HG02884 (cell line): ENCODE data around the gene SLC35F6.
"Not testable (repeated sequence)": the region's sequence is repeated elsewhere in the genome, so short reads cannot be mapped to it uniquely, and the experiment has no call there.

ENCODE experiments used
- ATAC-seq: cut with Tn5 transposase; IDR thresholded peaks from one replicate; pipeline ENCODE4 v1.9.1; 2021; ENCODE audit warnings: mild to moderate bottlenecking, moderate library complexity; ENCODE audit not compliant: unreplicated experiment

Gene SLC35F6

DNA sequence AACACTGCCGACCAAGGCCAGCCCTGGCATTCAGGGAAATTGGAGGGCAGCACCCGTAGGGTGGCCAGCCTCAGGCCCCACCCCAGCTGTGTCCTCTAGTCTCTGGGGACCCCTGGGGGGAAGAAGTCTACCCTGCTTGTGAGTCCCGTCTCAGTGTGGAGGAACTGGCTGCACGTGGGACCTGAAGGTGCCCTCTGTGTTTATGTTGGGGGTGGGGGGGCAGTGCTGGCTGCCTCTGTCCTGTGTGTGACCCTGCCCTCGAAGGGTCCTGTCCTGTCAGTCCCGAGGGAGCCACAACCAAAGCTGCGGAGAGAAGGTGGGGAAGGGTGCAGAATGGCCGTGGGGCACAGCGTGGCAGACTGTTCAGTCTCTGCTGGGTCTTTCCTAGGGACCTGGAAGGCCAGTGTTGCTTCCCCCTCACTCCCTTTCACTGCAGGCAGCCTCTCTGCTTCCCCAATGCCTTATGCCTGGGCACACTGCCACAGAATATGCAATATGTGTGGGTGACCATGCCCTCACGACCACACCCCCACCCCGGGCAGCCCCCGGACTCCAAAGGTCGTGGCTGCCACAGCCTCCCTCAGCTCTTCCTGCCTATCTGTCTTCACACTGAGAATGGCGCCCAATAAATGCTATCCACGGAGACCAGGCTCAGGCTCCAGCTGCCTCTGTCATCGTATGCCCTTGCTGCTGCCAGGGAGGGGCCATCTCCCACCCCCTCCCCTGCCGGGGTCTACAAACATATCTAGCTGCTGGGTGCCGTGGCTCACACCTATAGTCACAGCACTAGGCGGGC, 33.3 kb upstream of the SLC35F6 start:
- ATAC-seq: no peak

DNA sequence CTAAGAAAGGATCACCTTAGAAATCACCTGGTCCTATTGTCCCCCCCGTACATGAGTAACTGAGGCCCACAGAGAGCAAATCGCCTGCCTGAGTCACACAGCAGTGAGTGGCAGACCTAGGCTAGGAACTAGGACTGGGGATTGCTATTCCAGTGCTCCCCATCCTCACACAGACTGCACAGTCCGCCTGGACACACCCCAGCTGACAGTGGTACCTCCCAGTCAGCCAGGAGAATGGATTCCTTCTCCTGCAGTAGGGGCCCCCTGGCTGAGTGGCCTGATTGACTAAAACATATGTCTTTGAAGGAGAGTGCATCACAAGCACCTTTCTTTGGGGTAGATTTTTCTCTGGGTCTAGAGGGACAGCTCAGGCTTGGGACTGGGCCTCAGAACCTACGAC, 32.4 kb upstream of the SLC35F6 start:
- ATAC-seq: no peak

DNA sequence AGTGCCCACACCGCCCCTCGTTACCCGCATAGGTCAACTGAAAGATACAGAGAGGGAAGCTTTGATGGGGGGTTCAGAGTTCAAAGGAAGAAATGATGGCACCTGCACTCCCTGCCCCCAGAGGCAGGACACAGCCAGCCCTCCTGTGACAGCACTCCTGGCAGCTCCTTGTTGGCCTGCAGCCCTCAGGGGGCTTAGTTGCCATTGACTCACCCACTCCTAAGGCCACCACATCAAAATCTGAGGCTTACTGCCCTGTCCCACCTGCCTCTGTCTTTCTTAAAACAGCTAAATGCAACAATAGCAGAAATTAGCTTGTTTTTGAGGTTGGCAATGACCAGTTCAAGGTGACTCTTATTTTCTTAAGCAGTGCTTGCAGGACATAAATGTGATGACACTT, 31.6 kb upstream of the SLC35F6 start:
- ATAC-seq: no peak

GRCh38 chr2:26733413-26733812, 30.7 kb upstream of the SLC35F6 start:
- no peak for ATAC-seq

- ATAC-seq: no peak
Measured at GRCh38 chr2:26735097-26735496, 29.0 kb upstream of the SLC35F6 start.

DNA sequence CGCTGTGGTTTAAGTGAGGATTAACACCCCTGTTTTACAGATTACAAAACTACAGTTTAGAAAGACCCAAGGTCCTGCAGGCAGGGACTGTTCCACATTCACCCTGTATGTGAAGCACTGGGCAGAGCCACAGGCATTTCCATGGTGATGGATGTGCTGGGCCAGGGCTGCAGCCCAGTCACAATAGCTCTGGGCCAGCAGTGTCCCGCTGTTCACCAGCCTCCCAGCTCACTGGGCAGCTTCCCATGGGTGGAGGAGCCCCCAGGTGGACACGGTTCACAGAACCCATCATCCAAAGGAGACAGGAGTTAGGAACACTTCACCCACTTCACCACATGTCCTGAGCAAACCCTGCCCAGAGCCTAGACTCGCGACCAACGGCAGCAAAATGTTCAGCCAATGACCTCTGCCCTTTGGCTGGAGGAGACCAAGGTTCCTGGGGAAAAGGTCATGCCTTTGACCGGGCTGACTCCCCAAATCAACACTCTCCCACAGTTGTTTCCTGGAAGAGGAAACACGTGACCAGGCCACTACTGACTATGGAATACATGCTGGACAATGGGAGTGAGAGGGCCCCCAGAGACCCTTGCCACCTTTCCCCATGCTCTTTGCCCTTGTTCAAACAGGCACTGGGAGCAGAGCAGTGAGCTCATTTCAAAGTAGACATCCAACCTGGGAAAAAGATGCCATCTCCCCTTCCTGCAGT, 28.0 kb upstream of the SLC35F6 start:
- no peak for ATAC-seq

DNA sequence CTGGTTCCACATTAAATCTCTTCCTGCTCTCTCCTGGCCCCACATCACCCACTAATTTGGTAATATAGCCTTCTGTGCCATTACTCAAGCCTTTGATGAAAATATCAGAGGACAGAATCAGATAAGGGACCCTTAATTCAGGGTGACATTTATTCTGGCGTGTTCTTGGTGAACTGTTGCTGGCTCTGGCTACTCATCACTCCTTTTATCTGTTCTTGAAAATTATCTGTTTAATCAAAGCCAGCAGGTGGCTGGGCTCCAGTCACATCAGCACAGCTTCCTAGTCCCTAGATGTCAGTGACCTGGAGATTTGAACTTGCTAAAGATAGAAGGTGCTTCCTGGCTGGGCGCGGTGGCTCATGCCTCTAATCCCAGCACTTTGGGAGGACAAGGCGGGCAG, 26.9 kb upstream of the SLC35F6 start:
- no peak for ATAC-seq

GRCh38 chr2:26738481-26738880, 25.6 kb upstream of the SLC35F6 start:
- no peak for ATAC-seq

DNA sequence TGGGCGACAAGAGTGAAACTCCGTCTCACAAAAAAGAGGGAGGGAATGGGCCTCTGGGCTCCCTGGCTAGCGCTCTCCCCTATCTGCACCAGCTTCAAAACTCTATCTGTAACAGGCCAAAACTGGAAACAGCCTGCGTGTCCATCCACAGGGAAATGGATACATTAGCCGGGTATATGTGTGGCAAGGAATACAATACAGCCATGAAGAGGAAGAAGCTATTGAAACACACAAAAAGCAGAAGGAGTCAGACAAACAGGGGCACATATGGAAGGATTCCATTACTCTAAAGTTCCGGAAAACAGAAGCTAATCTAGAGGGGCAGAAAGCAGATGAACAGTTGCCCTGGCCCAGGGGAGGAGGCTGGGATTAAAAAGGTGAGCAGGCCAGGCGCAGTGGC, 24.6 kb upstream of the SLC35F6 start:
- ATAC-seq: no peak

DNA sequence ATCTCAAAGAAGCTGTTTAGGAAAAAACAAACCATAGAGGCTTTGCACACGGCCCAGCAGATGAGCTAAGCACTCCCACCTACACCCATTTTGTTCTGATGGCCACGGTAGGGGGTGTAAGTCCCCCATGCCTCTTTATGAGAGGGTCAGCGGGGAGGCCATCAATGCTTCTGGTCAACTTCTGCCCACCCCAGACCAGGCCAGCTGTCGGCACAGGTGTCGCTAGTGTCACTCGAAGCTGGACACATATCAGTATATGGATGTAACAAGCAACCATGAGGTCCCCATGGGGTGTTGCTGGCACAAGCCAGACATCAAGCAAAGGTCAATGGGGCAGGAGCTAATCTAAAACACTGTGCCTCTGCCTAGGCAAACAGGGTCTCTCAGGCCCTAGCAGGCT, 23.7 kb upstream of the SLC35F6 start:
- ATAC-seq: no peak

GRCh38 chr2:26740890-26741302, 23.2 kb upstream of the SLC35F6 start:
- ATAC-seq: no peak

- ATAC-seq: no peak
Measured at GRCh38 chr2:26742048-26742770, 21.9 kb upstream of the SLC35F6 start.

- ATAC-seq: no peak
Measured at GRCh38 chr2:26743852-26744251, 20.2 kb upstream of the SLC35F6 start.

DNA sequence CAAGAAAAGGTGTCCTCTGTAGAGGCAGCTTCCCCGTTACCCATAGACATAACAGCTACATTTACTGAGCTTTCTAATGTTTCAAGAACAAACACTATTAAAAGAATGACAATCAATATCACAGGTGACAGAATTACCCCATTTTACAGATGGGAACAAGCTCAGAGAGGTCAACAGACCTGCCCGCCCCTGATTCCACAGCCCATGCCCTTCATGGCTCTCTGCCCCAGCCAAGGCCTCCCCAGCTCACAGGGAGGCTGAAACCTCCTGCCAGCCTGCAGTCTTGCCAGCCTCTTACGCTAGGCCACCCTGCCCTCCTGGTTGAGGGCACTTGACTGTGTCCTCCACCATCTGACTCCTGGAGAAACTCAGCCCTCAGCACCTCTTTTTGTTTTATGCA, 19.1 kb upstream of the SLC35F6 start:
- ATAC-seq: no peak

- ATAC-seq: no peak
Measured at GRCh38 chr2:26745609-26746327, 18.3 kb upstream of the SLC35F6 start.

DNA sequence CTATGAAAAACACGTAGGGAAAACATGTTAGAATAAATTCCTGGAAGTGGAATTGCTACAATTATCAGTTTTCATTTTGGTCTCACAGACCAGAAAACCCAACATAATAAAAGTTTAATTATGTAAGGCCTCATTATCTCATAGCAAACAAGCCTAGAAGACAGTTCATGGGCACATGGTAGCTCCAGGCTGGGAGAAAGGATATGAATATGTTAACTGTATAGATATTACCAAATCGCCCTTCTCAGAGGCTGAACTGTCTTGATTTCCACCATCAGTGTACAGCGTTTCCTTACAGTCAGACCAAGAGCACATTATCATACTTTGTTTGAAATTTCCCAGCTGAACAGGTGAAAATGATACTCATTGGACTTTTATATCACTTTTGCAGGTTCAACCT, 17.1 kb upstream of the SLC35F6 start:
- ATAC-seq: no peak

GRCh38 chr2:26749787-26750420, 14.2 kb upstream of the SLC35F6 start:
- ATAC-seq: not testable (repeated sequence)

- ATAC-seq: not testable (repeated sequence)
Measured at GRCh38 chr2:26750467-26750866, 13.6 kb upstream of the SLC35F6 start.

DNA sequence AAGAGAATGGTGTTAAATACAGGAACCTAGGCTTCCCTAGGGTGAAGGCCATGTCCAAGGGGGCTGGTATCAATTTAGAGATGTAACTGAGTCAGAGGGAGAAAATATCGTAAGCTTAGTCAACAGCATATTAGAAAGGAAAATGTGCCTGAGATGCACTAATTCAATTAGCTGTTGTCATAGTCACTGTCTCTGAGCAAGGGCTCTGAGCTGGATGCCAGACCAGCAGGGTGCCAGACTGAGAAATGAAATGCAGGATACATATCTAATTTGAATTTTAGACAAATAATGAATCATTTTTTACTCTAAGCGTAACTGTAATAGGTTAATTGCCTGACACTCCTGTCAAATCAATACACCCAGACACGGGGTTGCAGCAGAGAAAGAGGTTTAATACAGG, 11.4 kb upstream of the SLC35F6 start:
- no peak for ATAC-seq

GRCh38 chr2:26754539-26754938, 9.5 kb upstream of the SLC35F6 start:
- ATAC-seq: no peak
